Hepatocyte (in vitro differentiated cells): ENCODE data around the gene RPGRIP1L. TPM values are rescaled to one million over a fixed set of nuclear protein-coding genes. Genes with fewer than 3 reads are reported as not detected.

Source experiments
- DNase-seq: peaks from one replicate; pipeline ENCODE4 v3.0.0-alpha.2; 2016; ENCODE audit warnings: low spot score
- H2AFZ ChIP-seq: fragments of 200-600 bp; sonication (generic); 2 replicates; pipeline ENCODE4 v1.6.0; 2016; ENCODE audit warnings: antibody characterized with exemption, mild to moderate bottlenecking
- H3K27ac ChIP-seq: fragments of 200-600 bp; sonication (generic); 2 replicates; pipeline ENCODE4 v1.5.1; 2016; ENCODE audit warnings: mild to moderate bottlenecking
- H3K27me3 ChIP-seq: fragments of 200-600 bp; sonication (generic); 2 replicates; pipeline ENCODE4 v1.6.1; 2016
- H3K36me3 ChIP-seq: fragments of 200-600 bp; sonication (generic); replicated peaks from 2 replicates; pipeline ENCODE4 v1.5.1; 2016; ENCODE audit warnings: low read depth; ENCODE audit not compliant: insufficient read depth
- H3K4me1 ChIP-seq: fragments of 200-600 bp; sonication (generic); 2 replicates; pipeline ENCODE4 v1.5.1; 2016; ENCODE audit warnings: mild to moderate bottlenecking, moderate library complexity; ENCODE audit not compliant: insufficient read depth
- H3K4me2 ChIP-seq: fragments of 200-600 bp; sonication (generic); 2 replicates; pipeline ENCODE4 v1.6.0; 2016
- H3K4me3 ChIP-seq: fragments of 200-600 bp; sonication (generic); 2 replicates; pipeline ENCODE4 v1.5.1; 2016; ENCODE audit warnings: mild to moderate bottlenecking
- H3K79me2 ChIP-seq: fragments of 200-600 bp; sonication (generic); 2 replicates; pipeline ENCODE4 v1.6.0; 2017; ENCODE audit warnings: mild to moderate bottlenecking
- H3K9me2 ChIP-seq: fragments of 200-600 bp; sonication (generic); replicated peaks from 2 replicates; pipeline ENCODE4 v1.6.0; 2017; ENCODE audit warnings: mild to moderate bottlenecking; ENCODE audit not compliant: insufficient read depth
- H3K9me3 ChIP-seq: fragments of 200-600 bp; sonication (generic); 2 replicates; pipeline ENCODE4 v1.5.1; 2016; ENCODE audit warnings: low read depth, mild to moderate bottlenecking
- H4K20me1 ChIP-seq: fragments of 200-600 bp; sonication (generic); 2 replicates; pipeline ENCODE4 v1.6.0; 2016; ENCODE audit warnings: mild to moderate bottlenecking; ENCODE audit not compliant: insufficient read depth, poor library complexity, severe bottlenecking
- CTCF ChIP-seq: fragments of 200-600 bp; sonication (generic); IDR thresholded peaks from 2 replicates; pipeline ENCODE4 v1.5.1; 2016; ENCODE audit warnings: antibody characterized with exemption, mild to moderate bottlenecking; ENCODE audit not compliant: poor library complexity
- EZH2 ChIP-seq: fragments of 200-600 bp; sonication (generic); IDR thresholded peaks from 2 replicates; pipeline ENCODE4 v1.6.1; 2016; ENCODE audit warnings: antibody characterized with exemption, mild to moderate bottlenecking, borderline replicate concordance
- EZH2phosphoT487 ChIP-seq: fragments of 200-600 bp; sonication (generic); IDR thresholded peaks from one replicate; pipeline ENCODE4 v1.6.1; 2018; ENCODE audit warnings: antibody characterized with exemption, mild to moderate bottlenecking, low read depth, moderate library complexity; ENCODE audit not compliant: unreplicated experiment, severe bottlenecking
- WGBS: methylation state at CpG from one replicate; pipeline ENCODE4 v1.1.6; 2016; ENCODE audit warnings: low lambda C conversion rate; ENCODE audit errors: missing lambda C conversion rate; 5-methylcytosine and 5-hydroxymethylcytosine counted together
- polyA plus RNA-seq: library from polyadenylated mRNA; unstranded; fragments of >200 nt; fragmentation: Nextera tagmentation; extraction: Ambion mirVana; gene quantifications from 2 replicates; pipeline ENCODE4 v1.2.1, GENCODE V29; 2016
- total RNA-seq: library from RNA; depleted of rRNA; stranded (reverse); fragments of >200 nt; gene quantifications from 2 replicates; pipeline ENCODE4 v1.2.3, GENCODE V29; 2014

RPGRIP1L gene
- total and polyA plus RNA-seq, 2 experiments from 2014 or later: 5.8 to 9.5 TPM

DNA sequence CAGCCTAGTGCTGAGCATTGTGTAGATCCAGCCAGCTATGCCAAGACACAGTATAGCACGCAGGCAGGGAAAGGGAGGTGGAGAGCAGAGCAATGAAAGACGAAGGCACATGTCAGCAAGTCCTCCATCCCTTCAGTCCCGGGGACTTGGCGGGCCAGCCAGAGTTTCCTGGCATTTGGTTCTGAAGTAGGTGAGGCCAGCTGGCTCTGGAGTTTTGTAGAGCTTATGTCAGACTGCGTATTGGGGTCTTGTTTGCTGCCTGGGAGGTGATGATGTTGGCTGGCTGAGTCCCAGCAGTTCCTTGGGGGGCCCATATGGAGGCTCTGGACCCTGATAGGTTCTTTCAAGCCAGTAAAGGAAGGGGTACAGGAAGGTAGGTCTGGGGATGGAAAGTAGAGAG is 144.9 kb downstream of the RPGRIP1L start:
- no peaks in the 10 kb centered on the region for H3K9me2 ChIP-seq
- H3K9me3 ChIP-seq: no peaks in the 10 kb centered on the region
- H4K20me1 ChIP-seq: no peaks in the 10 kb centered on the region
- H3K4me3 ChIP-seq: no peak overlapping the region
- no peak overlapping the region for H3K4me2 ChIP-seq
- H3K27me3 ChIP-seq: no peaks in the 10 kb centered on the region
- peaks cover 3% of the 10 kb centered on the region for H3K4me1 ChIP-seq
- no peak overlapping the region for H2AFZ ChIP-seq
- 91% methylated on average over 5 of the region's 5 CpGs for WGBS
- TF ChIP-seq EZH2phosphoT487 (no peak), EZH2 (no peak)
- H3K27ac ChIP-seq: no peak overlapping the region
- H3K36me3 ChIP-seq: no peaks in the 10 kb centered on the region
- no peak for DNase-seq
- H3K79me2 ChIP-seq: no peaks in the 10 kb centered on the region

DNA sequence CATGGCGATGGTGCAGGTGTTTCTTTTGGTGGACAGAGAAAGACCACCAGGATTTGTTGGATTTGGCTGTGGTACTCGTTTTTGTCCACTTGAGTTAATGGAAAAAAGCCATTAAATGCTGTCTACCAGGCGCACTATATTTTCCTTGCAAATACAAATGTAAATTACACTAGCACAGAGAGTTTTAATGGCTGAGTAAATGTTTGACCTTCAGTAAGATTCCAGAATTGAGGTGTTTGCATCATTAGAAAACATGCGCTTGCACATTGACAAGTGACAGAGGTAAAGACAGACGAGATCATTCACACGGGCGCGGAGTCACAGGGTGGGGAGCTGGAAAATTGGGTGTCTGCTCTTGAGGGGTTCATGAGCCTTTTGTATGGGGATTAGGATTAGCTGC is 147.1 kb downstream of the RPGRIP1L start:
- Histone ChIP-seq H3K4me3 (no peak overlapping the region), H3K36me3 (no peaks in the 10 kb centered on the region), H3K9me3 (no peaks in the 10 kb centered on the region), H4K20me1 (no peaks in the 10 kb centered on the region), H3K4me1 (peaks cover 3% of the 10 kb centered on the region), H3K27ac (no peak overlapping the region), H3K79me2 (no peaks in the 10 kb centered on the region), H3K27me3 (no peaks in the 10 kb centered on the region), H3K9me2 (no peaks in the 10 kb centered on the region), H2AFZ (no peak overlapping the region), H3K4me2 (no peak overlapping the region)
- TF ChIP-seq EZH2 (no peak), EZH2phosphoT487 (no peak), CTCF (no peak)
- WGBS: 81% methylated on average over 8 of the region's 8 CpGs
- no peak for DNase-seq

DNA sequence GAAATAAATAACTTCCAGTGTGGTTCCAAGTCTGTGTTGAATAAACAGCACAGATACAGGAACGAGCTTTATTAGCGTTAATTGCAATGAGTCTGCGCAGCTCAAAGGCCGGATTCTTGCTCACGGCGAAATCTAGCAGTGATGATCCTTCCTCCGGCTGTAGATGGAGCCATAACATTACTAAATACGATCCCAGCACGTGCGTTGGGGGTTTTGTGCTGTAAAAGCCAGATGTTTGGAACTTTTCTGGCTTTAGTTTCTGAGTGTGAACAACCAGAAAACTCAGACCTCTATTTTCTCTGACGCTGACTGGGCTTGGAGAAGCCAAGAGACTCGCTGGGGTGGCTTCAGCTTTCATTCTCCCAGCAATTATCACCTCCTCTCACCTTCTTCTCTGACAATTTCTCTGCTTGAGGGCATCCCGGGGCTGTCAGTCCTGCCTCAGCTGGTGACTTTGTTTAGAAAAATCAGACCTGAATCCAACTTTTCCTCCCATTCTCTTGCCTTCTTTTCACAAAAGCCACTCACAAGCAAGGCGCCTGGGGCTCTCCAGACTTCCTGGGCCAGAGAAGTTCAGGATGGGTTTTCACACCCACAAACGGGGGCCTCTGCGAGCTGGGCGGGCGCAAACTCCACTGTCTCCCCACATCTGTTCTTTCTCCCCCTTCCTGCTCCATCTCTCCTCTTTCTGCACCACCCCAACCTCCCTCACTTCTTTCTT is 153.5 kb downstream of the RPGRIP1L start:
- Histone ChIP-seq H3K79me2 (no peaks in the 10 kb centered on the region), H3K9me3 (no peaks in the 10 kb centered on the region), H3K9me2 (no peaks in the 10 kb centered on the region), H4K20me1 (no peaks in the 10 kb centered on the region), H3K4me1 (peaks cover 5% of the 10 kb centered on the region), H3K27ac (peak overlapping the region; percentile 76), H3K36me3 (no peaks in the 10 kb centered on the region), H3K4me3 (no peak overlapping the region), H3K27me3 (no peaks in the 10 kb centered on the region), H3K4me2 (peak overlapping the region; percentile 25), H2AFZ (no peak overlapping the region)
- peak; percentile 88 for TF ChIP-seq CTCF
- TF ChIP-seq EZH2: no peak
- TF ChIP-seq EZH2phosphoT487: no peak
- 18% methylated on average over 17 of the region's 18 CpGs for WGBS
- peak; percentile 90 for DNase-seq

Other genes with a start within 250 kb of the RPGRIP1L start
- gene AKTIP, start 200.7 kb downstream of the RPGRIP1L start, total RNA-seq: 29.5 and 43.7 TPM in 2 replicates
- 24.3 and 38.6 TPM in 2 replicates for gene AKTIP, start 200.7 kb downstream of the RPGRIP1L start, polyA plus RNA-seq
- gene FTO, start 297 bp upstream of the RPGRIP1L start, total RNA-seq: 65.3 and 77.7 TPM in 2 replicates
- 37.9 and 46.8 TPM in 2 replicates for gene FTO, start 297 bp upstream of the RPGRIP1L start, polyA plus RNA-seq